Fibroblast of lung (primary cell): ENCODE results near the gene BFSP2.

ENCODE experiments used
- EZH2 ChIP-seq: IDR thresholded peaks from 2 replicates; pipeline ENCODE4 v1.5.1; 2012; ENCODE audit warnings: low read length, control low read depth, mild to moderate bottlenecking; ENCODE audit errors: missing control alignments
- TF ChIP-seq, protein P1 (sequence below), 2 donors: IDR thresholded peaks in 1 of 2; conservative IDR thresholded peaks in 1 of 2; 1 replicate in 1 of 2; 2 replicates in 1 of 2; pipeline ENCODE4 v1.5.1; 2011 to 2012; ENCODE audit warnings: low read length in 2 of 2, control low read depth in 1 of 2, inconsistent platforms in 1 of 2, low read depth in 1 of 2, mild to moderate bottlenecking in 1 of 2

DNA sequence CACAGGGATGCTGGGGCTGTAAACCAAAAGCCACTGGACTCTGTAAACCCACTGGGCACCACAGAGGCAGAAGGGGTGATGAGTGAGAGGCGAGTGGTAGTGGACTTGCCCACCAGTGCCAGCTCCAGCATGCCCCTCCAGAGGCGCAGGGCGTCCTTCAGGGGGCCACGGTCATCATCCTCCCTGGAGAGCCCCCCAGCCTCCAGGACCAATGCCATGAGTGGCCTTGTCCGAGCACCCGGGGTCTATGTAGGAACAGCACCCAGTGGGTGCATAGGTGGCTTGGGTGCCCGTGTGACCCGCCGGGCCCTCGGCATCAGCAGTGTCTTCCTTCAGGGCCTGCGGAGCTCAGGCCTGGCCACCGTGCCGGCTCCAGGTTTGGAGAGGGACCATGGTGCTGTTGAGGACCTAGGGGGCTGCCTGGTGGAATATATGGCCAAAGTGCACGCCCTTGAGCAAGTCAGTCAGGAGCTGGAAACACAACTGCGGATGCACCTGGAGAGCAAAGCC, at the start of gene BFSP2:
- TF ChIP-seq, protein P1, sequence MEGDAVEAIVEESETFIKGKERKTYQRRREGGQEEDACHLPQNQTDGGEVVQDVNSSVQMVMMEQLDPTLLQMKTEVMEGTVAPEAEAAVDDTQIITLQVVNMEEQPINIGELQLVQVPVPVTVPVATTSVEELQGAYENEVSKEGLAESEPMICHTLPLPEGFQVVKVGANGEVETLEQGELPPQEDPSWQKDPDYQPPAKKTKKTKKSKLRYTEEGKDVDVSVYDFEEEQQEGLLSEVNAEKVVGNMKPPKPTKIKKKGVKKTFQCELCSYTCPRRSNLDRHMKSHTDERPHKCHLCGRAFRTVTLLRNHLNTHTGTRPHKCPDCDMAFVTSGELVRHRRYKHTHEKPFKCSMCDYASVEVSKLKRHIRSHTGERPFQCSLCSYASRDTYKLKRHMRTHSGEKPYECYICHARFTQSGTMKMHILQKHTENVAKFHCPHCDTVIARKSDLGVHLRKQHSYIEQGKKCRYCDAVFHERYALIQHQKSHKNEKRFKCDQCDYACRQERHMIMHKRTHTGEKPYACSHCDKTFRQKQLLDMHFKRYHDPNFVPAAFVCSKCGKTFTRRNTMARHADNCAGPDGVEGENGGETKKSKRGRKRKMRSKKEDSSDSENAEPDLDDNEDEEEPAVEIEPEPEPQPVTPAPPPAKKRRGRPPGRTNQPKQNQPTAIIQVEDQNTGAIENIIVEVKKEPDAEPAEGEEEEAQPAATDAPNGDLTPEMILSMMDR (conservative IDR thresholded peaks at IDR 0.05 in 1 of 2, IDR thresholded peaks at IDR 0.05 in 1 of 2; ENCODE audit: low read depth in 1 of 2, low read length in 2 of 2) = no peak
- TF ChIP-seq EZH2 = no peak
